AML-193 (cell line): ENCODE measurements around the gene DNAI1.
A peak's percentile ranks its signal among the peaks of the same experiment; 100 is the strongest.
"Not testable (repeated sequence)": the region's sequence is repeated elsewhere in the genome, so short reads cannot be mapped to it uniquely, and the experiment has no call there.

Experiments
- DNase-seq, 2 experiments: peaks; one replicate each; lab custom pipeline; 2025; lab: John Stamatoyannopoulos, UW

Gene DNAI1

GRCh38 chr9:34451135-34451534 is 7.5 kb upstream of the DNAI1 start:
- DNase-seq: no peak

- no peak for DNase-seq
Measured at GRCh38 chr9:34451545-34451944, 7.1 kb upstream of the DNAI1 start.

GRCh38 chr9:34452568-34452967 is 6.0 kb upstream of the DNAI1 start:
- no peak for DNase-seq

GRCh38 chr9:34454571-34455065 is 4.0 kb upstream of the DNAI1 start:
- DNase-seq: no peak

GRCh38 chr9:34456151-34456550 is 2.5 kb upstream of the DNAI1 start:
- peak; percentile 72 for DNase-seq

- no peak for DNase-seq
Measured at GRCh38 chr9:34456746-34457145, 1.9 kb upstream of the DNAI1 start.

GRCh38 chr9:34457266-34458012 is 1.2 kb upstream of the DNAI1 start:
- DNase-seq: no peak

- DNase-seq: no peak
Measured at GRCh38 chr9:34458959-34459340, 345 bp downstream of the DNAI1 start.

GRCh38 chr9:34459356-34459755 is 751 bp downstream of the DNAI1 start:
- no peak for DNase-seq

GRCh38 chr9:34459941-34460340 is 1.3 kb downstream of the DNAI1 start:
- DNase-seq: no peak

- DNase-seq: no peak
Measured at GRCh38 chr9:34463098-34463900, 4.7 kb downstream of the DNAI1 start.

GRCh38 chr9:34463901-34464232 is 5.3 kb downstream of the DNAI1 start:
- DNase-seq: no peak

- DNase-seq: no peak
Measured at GRCh38 chr9:34464571-34464970, 6.0 kb downstream of the DNAI1 start.

- DNase-seq: no peak
Measured at GRCh38 chr9:34465468-34465867, 6.9 kb downstream of the DNAI1 start.

GRCh38 chr9:34475097-34475496 is 16.5 kb downstream of the DNAI1 start:
- DNase-seq: no peak

GRCh38 chr9:34477541-34477940 is 18.9 kb downstream of the DNAI1 start:
- no peak for DNase-seq

- no peak for DNase-seq
Measured at GRCh38 chr9:34479431-34479866, 20.8 kb downstream of the DNAI1 start.

GRCh38 chr9:34481620-34482019 is 23.0 kb downstream of the DNAI1 start:
- not testable (repeated sequence) for DNase-seq

GRCh38 chr9:34482746-34483145 is 24.1 kb downstream of the DNAI1 start:
- DNase-seq: not testable (repeated sequence)

GRCh38 chr9:34484678-34485077 is 26.1 kb downstream of the DNAI1 start:
- no peak for DNase-seq

GRCh38 chr9:34485822-34486221 is 27.2 kb downstream of the DNAI1 start:
- no peak for DNase-seq

GRCh38 chr9:34486572-34486971 is 28.0 kb downstream of the DNAI1 start:
- DNase-seq: no peak

GRCh38 chr9:34490360-34490759 is 31.8 kb downstream of the DNAI1 start:
- DNase-seq: no peak
